ENCODE data around the gene AKR1C1. TPM values are rescaled to one million over a fixed set of nuclear protein-coding genes. Genes with fewer than 3 reads are reported as not detected.
"Not testable (repeated sequence)": the region's sequence is repeated elsewhere in the genome, so short reads cannot be mapped to it uniquely, and the experiment has no call there.

AKR1C1 gene
- 10 to 100 TPM; 47.1 to 94.8 (median 77.5) TPM for total RNA-seq

DNA sequence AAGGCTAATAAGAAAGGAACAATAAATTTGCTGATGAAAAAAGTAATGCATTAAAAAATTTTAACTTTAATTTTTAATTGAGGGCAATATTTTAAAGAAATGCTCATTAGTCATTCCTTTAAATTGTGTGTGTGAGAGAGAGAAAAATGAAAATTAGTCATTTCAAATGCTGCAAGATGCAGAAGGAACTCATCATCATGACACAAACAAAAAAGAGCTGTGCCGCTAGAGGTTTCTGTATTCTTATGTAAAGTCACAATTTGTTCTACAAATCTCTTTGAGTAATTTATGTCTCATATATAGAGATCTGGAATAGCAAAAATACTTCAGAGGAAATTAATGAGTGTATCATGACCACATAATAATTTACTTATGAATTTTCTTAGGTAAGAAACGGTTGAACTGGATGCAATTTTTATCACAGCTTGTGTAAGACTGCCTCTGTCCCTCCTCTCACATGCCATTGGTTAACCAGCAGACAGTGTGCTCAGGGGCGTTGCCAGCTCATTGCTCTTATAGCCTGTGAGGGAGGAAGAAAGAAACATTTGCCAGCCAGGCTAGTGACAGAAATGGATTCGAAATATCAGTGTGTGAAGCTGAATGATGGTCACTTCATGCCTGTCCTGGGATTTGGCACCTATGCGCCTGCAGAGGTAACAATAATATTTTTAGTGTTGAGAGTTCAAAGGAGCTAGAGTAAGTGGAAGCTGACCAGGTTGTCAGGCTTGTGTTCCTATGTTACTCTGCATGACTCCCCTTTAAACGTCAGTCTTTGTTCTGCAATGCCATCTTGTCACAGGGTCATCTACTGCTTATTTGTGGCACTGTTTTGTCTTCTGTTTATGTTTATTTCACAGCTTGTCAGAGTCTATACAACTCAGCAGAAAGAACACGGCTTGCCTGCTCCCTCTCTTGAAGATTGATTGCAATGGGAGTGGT is at the start of gene AKR1C1:
Gene AKR1C1, plus strand, starts transcription at position 540 of the 939 bp plus-strand sequence. Its CDS starts 30 bp downstream, at position 570.
- Histone ChIP-seq H3K4me3 (peak within 1 kb of the TSS in 2 of 4 donors; percentile 15 to 42), H3K27ac (peak within 1 kb of the TSS in 2 of 4 donors; percentile 11 to 56)
- 23 to 29% methylated on average over 7 of the region's 7 CpGs for WGBS, 2 donors
- H3K27me3 ChIP-seq, H3K36me3 ChIP-seq, H3K9me3 ChIP-seq, H3K4me1 ChIP-seq: not testable (repeated sequence)
- DNase-seq (ENCODE audit: low spot score in 2 of 2), result peak in 1 of 2 donors; percentile 50
- TF ChIP-seq POLR2A (IDR thresholded peaks at IDR 0.05) (peak in 1 of 2 donors; percentile 29), EP300 (IDR thresholded peaks at IDR 0.05) (peak in 1 of 2 donors; percentile 86)

GRCh38 chr10:4914213-4914850 is 48.9 kb upstream of the AKR1C1 start:
- H3K36me3 ChIP-seq, result peaks cover 0 to 5% (median 0%) of the 10 kb centered on the region in 3 donors
- TF ChIP-seq, protein P1, sequence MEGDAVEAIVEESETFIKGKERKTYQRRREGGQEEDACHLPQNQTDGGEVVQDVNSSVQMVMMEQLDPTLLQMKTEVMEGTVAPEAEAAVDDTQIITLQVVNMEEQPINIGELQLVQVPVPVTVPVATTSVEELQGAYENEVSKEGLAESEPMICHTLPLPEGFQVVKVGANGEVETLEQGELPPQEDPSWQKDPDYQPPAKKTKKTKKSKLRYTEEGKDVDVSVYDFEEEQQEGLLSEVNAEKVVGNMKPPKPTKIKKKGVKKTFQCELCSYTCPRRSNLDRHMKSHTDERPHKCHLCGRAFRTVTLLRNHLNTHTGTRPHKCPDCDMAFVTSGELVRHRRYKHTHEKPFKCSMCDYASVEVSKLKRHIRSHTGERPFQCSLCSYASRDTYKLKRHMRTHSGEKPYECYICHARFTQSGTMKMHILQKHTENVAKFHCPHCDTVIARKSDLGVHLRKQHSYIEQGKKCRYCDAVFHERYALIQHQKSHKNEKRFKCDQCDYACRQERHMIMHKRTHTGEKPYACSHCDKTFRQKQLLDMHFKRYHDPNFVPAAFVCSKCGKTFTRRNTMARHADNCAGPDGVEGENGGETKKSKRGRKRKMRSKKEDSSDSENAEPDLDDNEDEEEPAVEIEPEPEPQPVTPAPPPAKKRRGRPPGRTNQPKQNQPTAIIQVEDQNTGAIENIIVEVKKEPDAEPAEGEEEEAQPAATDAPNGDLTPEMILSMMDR (IDR thresholded peaks at IDR 0.05), result no peak
- no peak for TF ChIP-seq EP300 (IDR thresholded peaks at IDR 0.05)
- TF ChIP-seq POLR2A (IDR thresholded peaks at IDR 0.05), result no peak
- no peak overlapping the region for H3K4me3 ChIP-seq
- H3K4me1 ChIP-seq, result no peaks in the 10 kb centered on the region
- no peak overlapping the region for H3K27ac ChIP-seq
- no peaks in the 10 kb centered on the region for H3K9me3 ChIP-seq
- no peaks in the 10 kb centered on the region for H3K27me3 ChIP-seq
- WGBS, 2 donors, result 80 to 87% methylated on average over 6 of the region's 6 CpGs
- no peak for DNase-seq (ENCODE audit: low spot score in 2 of 2)

DNA sequence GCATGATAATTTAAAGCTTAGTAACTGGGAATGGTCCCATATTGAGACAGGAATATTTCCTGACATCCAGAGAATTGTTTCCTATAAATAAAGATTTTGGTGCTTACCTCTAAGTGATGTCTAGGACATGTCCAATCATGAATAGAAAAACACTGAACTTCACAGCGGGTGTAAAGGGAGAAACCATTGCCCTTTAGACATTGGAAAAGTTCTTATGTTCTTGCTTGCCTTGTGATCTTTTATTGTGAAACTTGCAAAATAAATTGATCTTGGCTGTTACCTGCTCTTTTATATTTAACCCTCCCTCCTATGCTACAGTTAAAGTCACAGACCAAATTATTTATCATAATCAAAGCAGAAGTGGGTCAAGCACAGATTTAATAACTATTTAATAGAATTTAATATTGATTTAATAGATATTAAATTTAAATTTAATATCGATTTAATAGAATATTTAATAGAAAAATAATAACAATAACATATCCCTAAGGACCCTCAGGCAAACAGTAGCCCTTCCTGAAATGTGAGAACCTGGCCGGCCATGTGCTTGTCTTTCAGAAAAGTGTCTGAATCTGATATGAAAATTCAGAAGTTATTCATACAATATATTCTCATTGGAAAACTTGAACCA is 47.0 kb upstream of the AKR1C1 start:
- 89 to 91% methylated on average over 3 of the region's 3 CpGs for whole genome bisulfite sequencing, 2 donors
- no peak overlapping the region for H3K27ac ChIP-seq

GRCh38 chr10:4918236-4918635 is 45.0 kb upstream of the AKR1C1 start:
- no peaks in the 10 kb centered on the region for H3K4me1 ChIP-seq
- no peak for DNase-seq (ENCODE audit: low spot score in 2 of 2)
- 78 to 79% methylated on average over 1 of the region's 1 CpG for WGBS, 2 donors
- no peaks in the 10 kb centered on the region for H3K27me3 ChIP-seq
- no peak overlapping the region for H3K4me3 ChIP-seq
- H3K9me3 ChIP-seq, result no peaks in the 10 kb centered on the region
- TF ChIP-seq POLR2A (IDR thresholded peaks at IDR 0.05), result no peak
- TF ChIP-seq EP300 (IDR thresholded peaks at IDR 0.05), result no peak
- TF ChIP-seq, protein P1 (IDR thresholded peaks at IDR 0.05), result no peak
- peaks cover 0 to 4% (median 0%) of the 10 kb centered on the region in 3 donors for H3K36me3 ChIP-seq
- no peak overlapping the region for H3K27ac ChIP-seq

More for the DNA sequence above, 47.0 kb upstream of the AKR1C1 start:
- TF ChIP-seq, protein P1 (IDR thresholded peaks at IDR 0.05), result no peak
- TF ChIP-seq POLR2A (IDR thresholded peaks at IDR 0.05) (no peak), EP300 (IDR thresholded peaks at IDR 0.05) (no peak)
- no peak overlapping the region for H3K4me3 ChIP-seq
- H3K27me3 ChIP-seq, result no peaks in the 10 kb centered on the region
- H3K9me3 ChIP-seq, result no peaks in the 10 kb centered on the region
- H3K36me3 ChIP-seq, result no peaks in the 10 kb centered on the region
- no peaks in the 10 kb centered on the region for H3K4me1 ChIP-seq
- DNase-seq (ENCODE audit: low spot score in 2 of 2), result no peak

- peaks cover 0 to 25% (median 0%) of the 10 kb centered on the region in 4 donors for H3K9me3 ChIP-seq
- not testable (repeated sequence) for H3K27ac ChIP-seq; H3K36me3 ChIP-seq; H3K27me3 ChIP-seq; H3K4me1 ChIP-seq; H3K4me3 ChIP-seq; DNase-seq (ENCODE audit: low spot score in 2 of 2)
These were observed 38.7 kb upstream of the AKR1C1 start for GRCh38 chr10:4924482-4924881.

Measured in tibial nerve (tissue), 4 donors.